ENCODE data around the gene CCDC182. TPM values are rescaled to one million over a fixed set of nuclear protein-coding genes. Genes with fewer than 3 reads are reported as not detected.

The CCDC182 gene
- total and polyA plus RNA-seq, 9 of the 15 experiments (the other 6 are each of a cell fraction or from before 2014, with no cell fraction given) = not detected

DNA sequence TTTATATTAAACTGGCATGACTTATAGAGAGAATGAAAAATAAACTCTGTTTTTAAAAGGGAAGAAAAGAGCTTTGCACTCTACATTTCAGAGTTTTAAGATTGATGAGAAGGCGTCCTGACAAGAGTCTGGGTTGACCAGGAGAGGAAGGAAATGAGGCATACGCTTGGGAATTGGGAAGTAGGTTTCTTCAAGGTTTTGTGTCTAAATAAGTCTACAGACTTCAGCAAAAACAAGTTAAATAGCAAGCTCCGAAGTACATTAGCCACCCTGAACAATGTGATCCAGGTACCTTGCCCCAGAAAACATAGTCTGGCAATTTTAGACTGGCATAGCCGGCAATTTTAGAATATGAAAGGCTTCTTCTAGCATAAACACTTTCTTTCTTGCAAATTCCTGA is 28.5 kb upstream of the CCDC182 start:
- no peak overlapping the region for H3K9ac ChIP-seq (ENCODE audit: insufficient read depth in 1 of 2, low read depth in 2 of 2, low read length in 2 of 2)
- H3K4me1 ChIP-seq (replicated peaks in 1 of 2; ENCODE audit: control insufficient read depth in 2 of 2, insufficient read depth in 2 of 2, low read length in 2 of 2) = no peaks in the 10 kb centered on the region
- no peak overlapping the region for H3K4me3 ChIP-seq
- BruUV-seq (replicated peaks) = no TSS peak
- H3K27ac ChIP-seq (ENCODE audit: extremely low read depth, low read depth, low read length) = no peak overlapping the region
- 2% methylated on average over 4 of the region's 4 CpGs for whole genome bisulfite sequencing (ENCODE audit: insufficient coverage, low coverage, missing lambda C conversion rate)
- ChIA-PET POLR2A (interaction anchor here (0.6 to 1.1 kb wide), 2 partner anchors 8 to 18 kb away, joined by 3 to 5 read pairs; no protein-coding TSS in a partner anchor), CTCF (ENCODE audit: low intra/inter-chr PET ratio) (no interaction called here)
- H3K79me2 ChIP-seq (ENCODE audit: control insufficient read depth, insufficient read depth, low read length) = no peaks in the 10 kb centered on the region
- FAIRE-seq (no peak), DNase-seq (ENCODE audit: extremely low read depth in 1 of 4, low spot score in 3 of 4) (no peak), ATAC-seq (no peak)
- intact Hi-C loops (cut with micrococcal nuclease) = no loop called here
- no peaks in the 10 kb centered on the region for H4K20me1 ChIP-seq (replicated peaks; ENCODE audit: control insufficient read depth, insufficient read depth, low read length)
- H3K4me2 ChIP-seq (ENCODE audit: insufficient read depth, low read length) = no peak overlapping the region
- peaks cover 45 to 52% of the 10 kb centered on the region in 2 experiments for H3K27me3 ChIP-seq (ENCODE audit: control insufficient read depth in 2 of 2, insufficient read depth in 2 of 2, low read length in 2 of 2)
- in situ Hi-C loops (cut with MboI) = no loop called here
- no peaks in the 10 kb centered on the region for H3K36me3 ChIP-seq (ENCODE audit: control insufficient read depth, insufficient read depth, low read length)
- H3K9me3 ChIP-seq (replicated peaks; ENCODE audit: control insufficient read depth, insufficient read depth, low read depth, low read length) = no peaks in the 10 kb centered on the region
- no peak overlapping the region for H2AFZ ChIP-seq (ENCODE audit: low read depth, low read length)
- H3K9me1 ChIP-seq (ENCODE audit: control insufficient read depth, insufficient read depth, low read length) = no peaks in the 10 kb centered on the region
- TF ChIP-seq CBFB (CRISPR knock-in tag; IDR thresholded peaks at IDR 0.05) (no peak), TGIF2 (CRISPR knock-in tag; IDR thresholded peaks at IDR 0.05) (no peak), EHMT2 (IDR thresholded peaks at IDR 0.05) (no peak), RBM34 (IDR thresholded peaks at IDR 0.05; ENCODE audit: borderline replicate concordance, insufficient read depth, low read length) (no peak), KLF1 (tag; IDR thresholded peaks at IDR 0.05) (no peak), BDP1 (IDR thresholded peaks at IDR 0.05; ENCODE audit: insufficient read depth, insufficient read length) (no peak), NFE2L1 (tag; IDR thresholded peaks at IDR 0.05; ENCODE audit: borderline replicate concordance, low read depth) (no peak), MAFF (IDR thresholded peaks at IDR 0.05; ENCODE audit: low read length) (no peak), PHF20 (IDR thresholded peaks at IDR 0.05; ENCODE audit: partially characterized antibody) (no peak), HMGN3 (IDR thresholded peaks at IDR 0.05; ENCODE audit: borderline replicate concordance, extremely low read depth, insufficient read length, low read depth, low read length) (no peak)
- TF ChIP-seq, protein P1, sequence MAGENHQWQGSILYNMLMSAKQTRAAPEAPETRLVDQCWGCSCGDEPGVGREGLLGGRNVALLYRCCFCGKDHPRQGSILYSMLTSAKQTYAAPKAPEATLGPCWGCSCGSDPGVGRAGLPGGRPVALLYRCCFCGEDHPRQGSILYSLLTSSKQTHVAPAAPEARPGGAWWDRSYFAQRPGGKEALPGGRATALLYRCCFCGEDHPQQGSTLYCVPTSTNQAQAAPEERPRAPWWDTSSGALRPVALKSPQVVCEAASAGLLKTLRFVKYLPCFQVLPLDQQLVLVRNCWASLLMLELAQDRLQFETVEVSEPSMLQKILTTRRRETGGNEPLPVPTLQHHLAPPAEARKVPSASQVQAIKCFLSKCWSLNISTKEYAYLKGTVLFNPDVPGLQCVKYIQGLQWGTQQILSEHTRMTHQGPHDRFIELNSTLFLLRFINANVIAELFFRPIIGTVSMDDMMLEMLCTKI (IDR thresholded peaks at IDR 0.05; ENCODE audit: partially characterized antibody) = no peak
- TF ChIP-seq, protein P2, sequence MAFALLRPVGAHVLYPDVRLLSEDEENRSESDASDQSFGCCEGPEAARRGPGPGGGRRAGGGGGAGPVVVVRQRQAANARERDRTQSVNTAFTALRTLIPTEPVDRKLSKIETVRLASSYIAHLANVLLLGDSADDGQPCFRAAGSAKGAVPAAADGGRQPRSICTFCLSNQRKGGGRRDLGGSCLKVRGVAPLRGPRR (CRISPR knock-in tag; IDR thresholded peaks at IDR 0.05) = no peak
- TF ChIP-seq, protein P3, sequence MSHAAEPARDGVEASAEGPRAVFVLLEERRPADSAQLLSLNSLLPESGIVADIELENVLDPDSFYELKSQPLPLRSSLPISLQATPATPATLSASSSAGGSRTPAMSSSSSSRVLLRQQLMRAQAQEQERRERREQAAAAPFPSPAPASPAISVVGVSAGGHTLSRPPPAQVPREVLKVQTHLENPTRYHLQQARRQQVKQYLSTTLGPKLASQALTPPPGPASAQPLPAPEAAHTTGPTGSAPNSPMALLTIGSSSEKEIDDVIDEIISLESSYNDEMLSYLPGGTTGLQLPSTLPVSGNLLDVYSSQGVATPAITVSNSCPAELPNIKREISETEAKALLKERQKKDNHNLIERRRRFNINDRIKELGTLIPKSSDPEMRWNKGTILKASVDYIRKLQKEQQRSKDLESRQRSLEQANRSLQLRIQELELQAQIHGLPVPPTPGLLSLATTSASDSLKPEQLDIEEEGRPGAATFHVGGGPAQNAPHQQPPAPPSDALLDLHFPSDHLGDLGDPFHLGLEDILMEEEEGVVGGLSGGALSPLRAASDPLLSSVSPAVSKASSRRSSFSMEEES (CRISPR knock-in tag; IDR thresholded peaks at IDR 0.05) = no peak
- TF ChIP-seq, protein P4, sequence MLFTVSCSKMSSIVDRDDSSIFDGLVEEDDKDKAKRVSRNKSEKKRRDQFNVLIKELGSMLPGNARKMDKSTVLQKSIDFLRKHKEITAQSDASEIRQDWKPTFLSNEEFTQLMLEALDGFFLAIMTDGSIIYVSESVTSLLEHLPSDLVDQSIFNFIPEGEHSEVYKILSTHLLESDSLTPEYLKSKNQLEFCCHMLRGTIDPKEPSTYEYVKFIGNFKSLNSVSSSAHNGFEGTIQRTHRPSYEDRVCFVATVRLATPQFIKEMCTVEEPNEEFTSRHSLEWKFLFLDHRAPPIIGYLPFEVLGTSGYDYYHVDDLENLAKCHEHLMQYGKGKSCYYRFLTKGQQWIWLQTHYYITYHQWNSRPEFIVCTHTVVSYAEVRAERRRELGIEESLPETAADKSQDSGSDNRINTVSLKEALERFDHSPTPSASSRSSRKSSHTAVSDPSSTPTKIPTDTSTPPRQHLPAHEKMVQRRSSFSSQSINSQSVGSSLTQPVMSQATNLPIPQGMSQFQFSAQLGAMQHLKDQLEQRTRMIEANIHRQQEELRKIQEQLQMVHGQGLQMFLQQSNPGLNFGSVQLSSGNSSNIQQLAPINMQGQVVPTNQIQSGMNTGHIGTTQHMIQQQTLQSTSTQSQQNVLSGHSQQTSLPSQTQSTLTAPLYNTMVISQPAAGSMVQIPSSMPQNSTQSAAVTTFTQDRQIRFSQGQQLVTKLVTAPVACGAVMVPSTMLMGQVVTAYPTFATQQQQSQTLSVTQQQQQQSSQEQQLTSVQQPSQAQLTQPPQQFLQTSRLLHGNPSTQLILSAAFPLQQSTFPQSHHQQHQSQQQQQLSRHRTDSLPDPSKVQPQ (CRISPR knock-in tag; IDR thresholded peaks at IDR 0.05; ENCODE audit: borderline replicate concordance) = no peak
- TF ChIP-seq, protein P5, sequence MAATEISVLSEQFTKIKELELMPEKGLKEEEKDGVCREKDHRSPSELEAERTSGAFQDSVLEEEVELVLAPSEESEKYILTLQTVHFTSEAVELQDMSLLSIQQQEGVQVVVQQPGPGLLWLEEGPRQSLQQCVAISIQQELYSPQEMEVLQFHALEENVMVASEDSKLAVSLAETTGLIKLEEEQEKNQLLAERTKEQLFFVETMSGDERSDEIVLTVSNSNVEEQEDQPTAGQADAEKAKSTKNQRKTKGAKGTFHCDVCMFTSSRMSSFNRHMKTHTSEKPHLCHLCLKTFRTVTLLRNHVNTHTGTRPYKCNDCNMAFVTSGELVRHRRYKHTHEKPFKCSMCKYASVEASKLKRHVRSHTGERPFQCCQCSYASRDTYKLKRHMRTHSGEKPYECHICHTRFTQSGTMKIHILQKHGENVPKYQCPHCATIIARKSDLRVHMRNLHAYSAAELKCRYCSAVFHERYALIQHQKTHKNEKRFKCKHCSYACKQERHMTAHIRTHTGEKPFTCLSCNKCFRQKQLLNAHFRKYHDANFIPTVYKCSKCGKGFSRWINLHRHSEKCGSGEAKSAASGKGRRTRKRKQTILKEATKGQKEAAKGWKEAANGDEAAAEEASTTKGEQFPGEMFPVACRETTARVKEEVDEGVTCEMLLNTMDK (IDR thresholded peaks at IDR 0.05; ENCODE audit: borderline replicate concordance, insufficient read depth, low read depth, low read length, poor library complexity, severe bottlenecking) = no peak
